Upper lobe of right lung (tissue), 1 donor: ENCODE measurements around the gene OSBPL10. TPM values are rescaled to one million over a fixed set of nuclear protein-coding genes. Genes with fewer than 3 reads are reported as not detected.

ENCODE experiments used
- ATAC-seq: fragments of 200-7000 bp; cut with Tn5 transposase; one replicate; pipeline ENCODE4 v1.9.1; 2020; ENCODE audit warnings: mild to moderate bottlenecking, moderate library complexity
- DNase-seq: peaks from one replicate; pipeline ENCODE4 v3.0.0-alpha.2; 2020
- H3K27ac ChIP-seq: fragments of 200-600 bp; one replicate; pipeline ENCODE4 v1.8.0; 2022
- H3K27me3 ChIP-seq: fragments of 200-600 bp; one replicate; pipeline ENCODE4 v1.8.0; 2022; ENCODE audit warnings: mild to moderate bottlenecking
- H3K36me3 ChIP-seq: fragments of 200-600 bp; one replicate; pipeline ENCODE4 v1.8.0; 2022
- H3K4me1 ChIP-seq: fragments of 200-600 bp; one replicate; pipeline ENCODE4 v1.8.0; 2022
- H3K4me3 ChIP-seq: fragments of 200-600 bp; one replicate; pipeline ENCODE4 v1.8.0; 2022; ENCODE audit warnings: mild to moderate bottlenecking
- H3K9me3 ChIP-seq: fragments of 200-600 bp; one replicate; pipeline ENCODE4 v1.8.0; 2022
- intact Hi-C: fragments of 100-400 bp; cut with DNase I; formaldehyde crosslinking; loops from one replicate; pipeline ENCODE4 v1.11.0; 2022
- total RNA-seq: library from RNA; stranded (reverse); fragmentation: NEBNext Ultra II Directional; extraction: Animal tissue kit (Norgen Biotek cat#: 25700); gene quantifications from one replicate; pipeline ENCODE4 v1.2.1, GENCODE V29; 2021
- TF ChIP-seq, protein P1 (sequence below): fragments of 200-600 bp; IDR thresholded peaks from one replicate; pipeline ENCODE4 v1.8.0; 2022; ENCODE audit warnings: antibody characterized with exemption
- donor health status: DM: no; HTN: yes; CAD: no; lungs with severe emphysema.

OSBPL10 gene
- total RNA-seq, 1 donor from 2014 or later: 30.8 TPM

DNA sequence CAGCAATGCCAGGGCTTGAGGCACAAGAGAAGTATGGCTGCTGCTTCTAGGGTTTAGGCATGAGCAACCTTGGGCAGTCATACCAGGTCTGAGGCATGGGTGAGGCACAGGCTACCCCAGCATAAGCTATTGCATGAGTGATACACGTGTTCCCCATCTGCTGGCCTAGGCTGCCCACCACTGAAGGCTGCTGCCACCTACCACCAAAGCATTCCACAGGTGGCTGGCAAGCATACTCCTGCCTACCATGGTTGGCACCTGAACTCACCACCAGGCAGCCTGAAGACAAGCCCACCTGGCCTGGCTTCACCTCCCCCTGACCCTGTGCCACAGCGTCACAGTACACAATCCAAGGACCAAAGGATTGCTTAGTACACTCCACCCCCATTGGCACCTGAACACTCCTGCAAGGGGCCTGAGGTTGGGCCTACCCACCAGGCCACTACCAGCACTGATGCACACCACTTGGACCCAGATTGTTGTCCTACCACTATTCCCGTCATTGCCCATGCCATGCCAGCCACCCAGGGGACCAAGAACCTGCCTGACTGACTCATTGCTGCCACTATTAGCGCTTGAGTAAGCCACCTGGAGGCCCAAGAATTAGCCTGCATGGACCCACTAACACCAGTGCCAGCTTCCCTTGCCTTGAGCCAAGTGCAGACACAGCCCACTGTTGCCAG, 332.6 kb downstream of the OSBPL10 start:
- H3K9me3 ChIP-seq: peaks cover 28% of the 10 kb centered on the region
- peak; percentile 44 for ATAC-seq
- TF ChIP-seq, protein P1, sequence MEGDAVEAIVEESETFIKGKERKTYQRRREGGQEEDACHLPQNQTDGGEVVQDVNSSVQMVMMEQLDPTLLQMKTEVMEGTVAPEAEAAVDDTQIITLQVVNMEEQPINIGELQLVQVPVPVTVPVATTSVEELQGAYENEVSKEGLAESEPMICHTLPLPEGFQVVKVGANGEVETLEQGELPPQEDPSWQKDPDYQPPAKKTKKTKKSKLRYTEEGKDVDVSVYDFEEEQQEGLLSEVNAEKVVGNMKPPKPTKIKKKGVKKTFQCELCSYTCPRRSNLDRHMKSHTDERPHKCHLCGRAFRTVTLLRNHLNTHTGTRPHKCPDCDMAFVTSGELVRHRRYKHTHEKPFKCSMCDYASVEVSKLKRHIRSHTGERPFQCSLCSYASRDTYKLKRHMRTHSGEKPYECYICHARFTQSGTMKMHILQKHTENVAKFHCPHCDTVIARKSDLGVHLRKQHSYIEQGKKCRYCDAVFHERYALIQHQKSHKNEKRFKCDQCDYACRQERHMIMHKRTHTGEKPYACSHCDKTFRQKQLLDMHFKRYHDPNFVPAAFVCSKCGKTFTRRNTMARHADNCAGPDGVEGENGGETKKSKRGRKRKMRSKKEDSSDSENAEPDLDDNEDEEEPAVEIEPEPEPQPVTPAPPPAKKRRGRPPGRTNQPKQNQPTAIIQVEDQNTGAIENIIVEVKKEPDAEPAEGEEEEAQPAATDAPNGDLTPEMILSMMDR: no peak
- H3K27ac ChIP-seq: no peak overlapping the region
- H3K4me3 ChIP-seq: no peak overlapping the region
- DNase-seq: no peak
- H3K4me1 ChIP-seq: no peaks in the 10 kb centered on the region
- intact Hi-C loops: no loop called here
- peaks cover 4% of the 10 kb centered on the region for H3K36me3 ChIP-seq
- H3K27me3 ChIP-seq: no peaks in the 10 kb centered on the region

DNA sequence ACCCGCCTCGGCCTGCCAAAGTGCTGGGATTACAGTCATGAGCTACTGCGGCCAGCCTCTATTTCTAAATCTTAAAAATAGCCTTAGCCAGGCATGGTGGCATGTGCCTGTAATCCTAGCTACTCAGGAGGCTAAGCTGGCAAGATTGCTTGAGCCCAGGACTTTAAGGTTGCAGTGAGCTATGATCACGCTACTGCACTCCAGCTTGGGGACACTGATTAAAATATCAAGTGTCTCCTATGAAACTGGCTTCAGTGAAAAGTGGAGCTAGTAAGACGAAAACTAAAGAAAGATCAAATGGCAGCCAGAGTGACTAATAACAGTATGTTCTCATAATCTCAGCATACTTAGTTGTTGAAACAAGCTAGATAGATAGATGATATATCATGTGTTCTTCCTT, 335.8 kb downstream of the OSBPL10 start:
- ATAC-seq (no peak), DNase-seq (no peak)
- no peak overlapping the region for H3K27ac ChIP-seq
- peaks cover 4% of the 10 kb centered on the region for H3K36me3 ChIP-seq
- peaks cover 5% of the 10 kb centered on the region for H3K9me3 ChIP-seq
- TF ChIP-seq, protein P1: no peak
- H3K4me1 ChIP-seq: no peaks in the 10 kb centered on the region
- intact Hi-C loops: no loop called here
- no peak overlapping the region for H3K4me3 ChIP-seq
- no peaks in the 10 kb centered on the region for H3K27me3 ChIP-seq

DNA sequence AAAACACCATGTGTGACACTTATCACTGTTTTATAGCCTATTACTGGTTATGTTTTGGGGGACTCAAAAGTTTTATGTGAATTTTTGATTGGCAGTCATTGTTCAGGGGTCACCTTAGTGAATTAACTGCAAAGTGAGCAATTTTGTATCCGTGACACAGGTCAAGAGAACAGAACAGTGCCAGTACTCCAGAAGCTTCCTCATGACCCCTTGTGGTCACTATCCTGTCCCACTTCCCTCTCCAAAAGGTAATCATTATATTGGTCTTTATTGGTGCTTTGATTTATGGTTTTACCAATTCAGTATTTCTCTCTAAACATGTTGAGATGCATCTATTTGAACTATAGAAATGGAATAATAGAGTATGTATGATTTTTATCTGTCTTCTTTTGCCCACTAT, 341.2 kb downstream of the OSBPL10 start:
- Histone ChIP-seq H3K36me3 (peaks cover 17% of the 10 kb centered on the region), H3K27me3 (no peaks in the 10 kb centered on the region), H3K9me3 (no peaks in the 10 kb centered on the region), H3K27ac (no peak overlapping the region), H3K4me3 (no peak overlapping the region), H3K4me1 (peaks cover 16% of the 10 kb centered on the region)
- DNase-seq: no peak
- TF ChIP-seq, protein P1: no peak
- intact Hi-C loops: no loop called here
- ATAC-seq: no peak

DNA sequence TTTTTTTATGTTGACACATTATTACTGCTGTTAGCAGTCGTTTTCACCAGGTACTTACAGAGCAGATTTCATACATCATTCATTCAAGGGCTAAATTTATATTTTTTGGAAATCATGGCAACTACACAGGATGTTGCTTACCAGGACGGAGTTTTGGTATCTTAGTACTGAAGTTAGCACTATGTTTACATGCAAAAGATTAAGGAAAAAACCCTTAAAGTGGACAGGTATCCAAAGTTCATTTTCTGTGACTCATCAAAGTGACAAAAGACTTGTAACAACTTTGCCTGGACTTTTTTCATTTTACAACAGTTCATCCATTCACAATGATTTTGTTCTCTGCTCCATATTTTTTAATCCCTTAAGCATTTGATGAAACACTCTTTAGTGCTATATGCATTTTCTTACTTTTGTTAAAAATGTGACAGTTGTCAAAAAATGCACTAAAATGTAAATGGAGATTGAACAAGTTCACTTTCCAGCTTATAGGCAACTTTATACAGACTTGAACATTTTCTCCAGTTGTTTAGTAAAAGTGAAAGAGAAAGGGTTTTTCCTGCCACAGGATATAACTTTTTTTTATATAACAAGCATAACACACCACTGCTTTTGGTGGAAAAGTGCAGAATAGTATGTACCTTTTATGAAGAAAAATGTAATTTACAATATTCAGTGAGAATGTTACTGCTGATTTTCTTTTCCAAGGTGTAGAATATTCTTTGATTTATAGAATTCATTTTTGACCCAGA, 344.2 kb downstream of the OSBPL10 start:
- Histone ChIP-seq H3K4me1 (peaks cover 16% of the 10 kb centered on the region), H3K27ac (no peak overlapping the region), H3K4me3 (no peak overlapping the region), H3K27me3 (no peaks in the 10 kb centered on the region), H3K9me3 (no peaks in the 10 kb centered on the region), H3K36me3 (peaks cover 28% of the 10 kb centered on the region)
- no peak for DNase-seq
- no peak for ATAC-seq
- TF ChIP-seq, protein P1: no peak
- intact Hi-C loops: no loop called here

DNA sequence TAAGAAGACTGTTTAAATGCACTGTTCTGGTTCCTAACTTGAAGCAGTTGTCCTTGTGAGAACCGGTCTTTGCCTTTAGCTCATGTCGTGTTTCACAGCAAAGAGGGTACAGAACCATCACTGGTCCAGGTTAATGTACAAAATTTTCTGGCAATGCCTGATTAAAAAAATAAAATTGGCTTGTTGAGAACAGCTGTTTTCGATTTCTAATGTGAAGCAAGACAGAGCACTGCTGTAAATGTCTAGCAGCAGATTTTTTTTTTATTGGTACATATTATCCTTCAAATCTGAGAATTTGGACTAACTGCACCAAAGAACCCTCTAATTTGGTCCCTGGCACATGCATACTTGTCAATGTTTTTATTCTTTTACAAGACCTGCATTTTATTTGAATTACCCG, 345.0 kb downstream of the OSBPL10 start:
- peaks cover 16% of the 10 kb centered on the region for H3K4me1 ChIP-seq
- DNase-seq: no peak
- H3K9me3 ChIP-seq: no peaks in the 10 kb centered on the region
- TF ChIP-seq, protein P1: no peak
- H3K27me3 ChIP-seq: no peaks in the 10 kb centered on the region
- H3K27ac ChIP-seq: no peak overlapping the region
- no peak overlapping the region for H3K4me3 ChIP-seq
- intact Hi-C loops: no loop called here
- H3K36me3 ChIP-seq: peaks cover 36% of the 10 kb centered on the region
- no peak for ATAC-seq
